ENCODE results near the gene ACOX1.

The ACOX1 gene

DNA sequence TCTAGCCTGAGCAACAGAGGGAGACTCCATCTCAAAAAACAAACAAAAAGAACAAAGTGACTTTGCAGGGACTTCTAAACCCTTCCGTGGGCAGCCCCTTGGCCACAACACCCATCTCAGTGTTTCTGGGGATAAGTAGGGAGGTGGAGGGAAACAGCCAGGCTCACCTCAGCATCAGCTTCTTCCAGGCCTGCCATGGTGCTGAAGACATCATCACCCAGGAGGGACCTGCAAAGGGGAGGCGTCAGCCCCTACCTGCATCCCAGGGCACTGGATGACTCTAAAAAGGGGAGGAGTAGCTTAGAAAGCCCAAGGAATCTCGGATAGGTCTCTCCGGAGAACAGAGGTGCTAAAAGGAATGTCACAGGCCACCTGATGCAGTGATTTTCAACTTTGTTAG lies 47.9 kb downstream of the ACOX1 start:
- DNase-seq, result no peak

DNA sequence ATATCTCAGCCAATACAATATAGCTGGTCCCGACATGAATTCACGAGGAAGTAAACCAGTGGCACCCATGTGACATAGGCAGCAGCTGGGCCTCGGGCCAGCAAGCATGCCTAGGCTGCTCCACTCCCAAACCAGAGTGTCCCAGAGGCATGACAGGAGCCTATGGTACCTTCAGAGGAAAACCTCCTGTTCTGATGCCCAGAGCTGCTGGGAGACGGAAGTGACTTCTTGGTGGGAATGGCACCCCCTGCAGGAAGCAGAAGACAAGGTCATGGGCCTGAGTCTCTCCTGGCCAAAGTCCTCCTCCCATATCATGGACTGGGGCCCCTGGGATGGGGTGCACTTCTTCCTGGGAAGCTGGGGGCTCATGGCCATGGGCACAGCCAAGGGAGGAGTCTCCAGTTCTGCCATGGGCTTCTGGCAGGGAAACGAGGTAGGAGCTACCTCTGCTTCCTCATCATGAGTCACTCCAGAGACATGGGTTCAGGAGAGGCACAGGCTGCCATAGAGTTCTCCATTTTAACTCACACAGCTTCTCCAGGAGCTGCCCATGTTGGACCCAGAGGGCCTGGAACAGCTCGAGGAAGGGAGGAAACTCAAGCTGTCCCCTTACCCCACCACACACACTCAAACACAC lies 51.6 kb downstream of the ACOX1 start:
- no peak for DNase-seq

DNA sequence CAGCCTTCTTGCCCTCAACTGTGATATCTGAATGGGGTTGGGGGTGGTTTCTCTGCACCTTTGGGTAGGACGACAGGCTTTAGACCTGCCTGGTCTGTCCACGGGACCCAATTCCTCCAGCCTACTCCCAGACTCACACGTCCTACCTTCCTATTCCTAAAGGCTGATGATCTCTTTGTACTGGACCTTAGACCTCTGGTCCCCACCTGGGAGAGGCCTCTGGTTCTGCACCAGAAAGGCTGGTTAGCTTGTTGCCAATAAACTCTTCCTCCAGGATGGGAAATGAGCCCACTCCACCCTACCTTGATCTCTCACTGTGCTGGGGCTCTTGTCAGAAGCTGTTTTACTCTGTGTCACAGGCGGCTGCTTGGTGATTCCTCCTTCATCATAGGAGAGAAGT lies 52.5 kb downstream of the ACOX1 start:
- no peak for DNase-seq

DNA sequence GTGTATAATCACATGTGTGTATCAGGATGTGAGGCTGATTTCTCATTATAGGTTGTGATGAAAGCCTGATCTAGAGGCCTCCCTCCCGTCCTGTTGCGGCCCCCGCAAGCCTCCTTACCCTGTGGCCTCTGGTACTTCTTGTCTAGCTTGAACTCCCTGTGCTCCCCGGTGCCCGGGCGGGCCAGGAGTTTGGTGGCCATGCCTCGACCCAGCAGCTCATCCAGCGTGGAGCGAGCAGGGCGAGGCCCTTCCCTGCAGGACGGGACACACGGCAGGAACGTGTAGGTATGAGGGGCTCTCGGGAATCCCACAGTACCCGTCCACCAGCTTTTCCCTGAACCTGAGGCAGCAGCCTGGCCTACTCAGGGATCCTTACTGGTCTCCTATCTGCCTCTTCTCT lies 53.1 kb downstream of the ACOX1 start:
- DNase-seq, result no peak

DNA sequence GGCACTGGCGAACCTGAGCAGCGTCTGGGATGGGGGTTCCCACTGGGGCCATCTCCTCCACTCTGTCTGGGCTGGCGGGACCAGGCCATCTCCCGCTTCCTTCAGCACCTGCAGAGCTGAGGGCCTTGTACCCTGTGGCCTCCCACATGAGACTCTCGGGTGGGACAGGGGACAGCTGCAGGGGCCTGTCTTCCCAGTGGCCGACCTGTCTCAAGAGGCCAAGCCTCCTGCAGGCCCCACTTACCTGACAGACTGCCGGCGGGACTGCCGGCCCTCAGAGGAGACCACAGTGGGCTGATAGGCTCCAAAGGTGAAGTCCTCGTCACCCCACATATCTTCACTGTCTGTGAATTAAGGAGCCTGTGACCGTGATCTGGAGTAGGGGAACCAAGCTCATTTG lies 53.9 kb downstream of the ACOX1 start:
- no peak for DNase-seq

DNA sequence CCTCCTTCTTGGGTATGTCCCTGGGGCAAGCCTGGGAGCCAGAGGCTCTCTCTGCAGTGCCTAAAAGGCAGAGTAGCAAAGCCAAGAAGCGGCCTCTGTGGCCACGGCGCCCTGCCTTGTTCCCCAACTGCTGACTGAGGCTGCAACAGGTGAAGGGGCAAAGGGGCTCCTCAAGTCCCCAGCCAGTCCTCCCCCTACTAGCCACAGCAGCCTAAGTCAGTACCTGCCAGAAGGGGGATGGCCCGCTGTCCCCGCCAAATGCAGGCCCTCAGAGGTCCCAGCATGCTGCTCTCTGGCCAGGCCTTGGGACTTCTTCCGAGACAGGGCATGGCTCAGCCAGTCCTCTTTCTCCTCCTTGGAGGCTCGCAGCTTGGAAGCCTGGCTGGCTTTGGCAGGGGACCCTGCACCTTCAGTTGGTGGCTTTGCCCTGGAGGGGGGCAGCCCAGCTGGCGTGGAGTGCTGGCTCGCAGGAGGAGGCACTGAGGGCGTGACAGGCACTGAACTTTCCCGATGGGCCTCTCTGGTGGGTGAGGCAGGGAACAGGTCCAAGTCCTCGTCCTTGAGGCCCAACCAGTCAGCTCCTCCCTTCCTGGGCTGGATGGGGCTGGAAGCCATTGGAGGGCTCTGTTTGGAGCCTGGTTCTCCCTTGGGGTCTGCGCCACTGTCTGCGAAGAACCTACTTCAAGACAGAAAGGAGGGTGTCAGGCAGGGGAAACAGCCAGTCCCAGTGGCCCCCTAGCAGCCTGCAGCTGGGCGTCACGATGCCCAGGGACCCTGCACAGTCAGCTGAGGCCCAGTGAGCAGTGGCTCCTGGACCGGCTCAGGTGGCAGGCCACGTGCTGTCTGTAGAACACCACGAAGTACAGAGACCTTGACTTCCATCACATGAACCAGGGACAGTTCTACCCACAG lies 55.7 kb downstream of the ACOX1 start:
- no peak for DNase-seq

DNA sequence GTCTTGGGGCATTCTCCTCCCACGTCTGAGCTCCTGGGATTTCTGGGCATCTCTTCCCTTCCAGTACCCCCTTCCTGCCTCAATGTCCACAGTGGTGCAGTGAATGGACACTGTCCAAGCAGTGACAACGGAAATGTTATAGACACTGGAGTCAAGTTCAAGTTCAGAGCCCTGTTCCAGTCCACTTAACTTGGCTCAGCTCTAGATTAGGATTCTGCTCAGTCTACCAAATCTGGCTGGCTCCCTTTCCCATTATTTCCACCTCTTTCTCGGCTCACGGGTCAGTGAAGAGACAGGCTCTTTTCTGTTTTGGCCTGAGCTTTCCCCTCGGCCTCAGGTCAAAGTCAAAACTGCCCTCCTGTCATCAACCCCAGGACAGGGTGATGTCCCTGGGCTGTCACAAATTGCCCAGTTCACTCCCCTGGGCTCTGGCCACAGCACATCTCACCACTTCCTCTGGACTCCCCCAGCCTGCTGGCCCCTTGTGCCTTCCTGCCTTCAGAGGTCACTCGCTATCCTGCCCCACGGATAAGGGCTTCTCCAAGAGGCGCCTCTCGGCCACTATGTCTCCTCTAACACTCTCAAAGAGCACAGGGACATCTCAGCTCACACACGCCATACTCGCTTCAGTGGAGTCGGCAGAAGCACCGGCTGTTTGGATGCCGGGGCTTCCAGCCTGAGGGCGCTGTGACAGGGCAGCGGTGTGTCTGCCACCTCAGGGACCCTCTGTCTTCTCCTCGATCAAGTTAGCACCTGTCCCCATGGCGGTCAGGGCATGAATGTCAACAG lies 56.6 kb downstream of the ACOX1 start:
- DNase-seq, result no peak

DNA sequence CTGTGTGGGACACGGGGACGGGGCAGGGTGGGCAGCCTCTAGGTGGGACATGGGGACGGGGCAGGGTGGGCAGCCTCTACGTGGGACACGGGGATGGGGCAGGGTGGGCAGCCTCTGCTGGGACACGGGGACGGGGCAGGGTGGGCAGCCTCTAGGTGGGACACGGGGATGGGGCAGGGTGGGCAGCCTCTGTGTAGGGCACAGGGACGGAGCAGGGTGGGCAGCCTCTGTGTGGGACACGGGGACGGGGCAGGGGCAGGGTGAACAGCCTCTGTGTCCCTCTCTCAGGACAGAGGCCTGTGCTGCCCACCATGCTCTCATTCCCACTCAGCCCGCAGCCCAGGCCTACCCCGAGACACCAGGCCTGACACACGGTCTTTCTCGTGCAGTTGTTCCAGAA lies 57.4 kb downstream of the ACOX1 start:
- DNase-seq, result no peak

DNA sequence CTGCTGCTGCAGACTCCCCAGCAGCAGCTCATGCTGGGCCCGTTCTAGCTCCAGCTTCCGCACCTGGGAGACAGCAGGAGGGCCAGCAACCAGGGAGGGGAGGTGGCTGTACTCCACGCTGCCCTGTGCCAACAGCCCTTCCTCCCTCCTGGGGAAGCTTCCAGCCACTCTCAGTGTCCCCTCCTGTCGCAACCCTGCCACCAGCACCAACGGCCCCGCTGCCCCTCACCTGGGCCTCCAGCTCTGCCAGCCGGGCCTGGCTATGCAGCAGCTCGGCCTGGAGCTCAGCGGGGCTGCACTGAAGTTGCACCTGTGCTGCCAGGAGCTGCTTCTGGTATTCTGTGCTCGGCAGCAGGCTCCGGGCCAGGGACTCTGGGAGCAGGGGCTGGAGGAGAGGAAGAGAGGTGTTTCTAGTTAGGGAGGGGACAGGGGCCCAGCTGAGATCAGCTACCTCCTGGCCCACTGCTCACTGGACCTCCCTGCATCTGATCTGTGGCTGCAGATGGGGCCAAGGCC lies 58.9 kb downstream of the ACOX1 start:
- DNase-seq, result no peak

DNA sequence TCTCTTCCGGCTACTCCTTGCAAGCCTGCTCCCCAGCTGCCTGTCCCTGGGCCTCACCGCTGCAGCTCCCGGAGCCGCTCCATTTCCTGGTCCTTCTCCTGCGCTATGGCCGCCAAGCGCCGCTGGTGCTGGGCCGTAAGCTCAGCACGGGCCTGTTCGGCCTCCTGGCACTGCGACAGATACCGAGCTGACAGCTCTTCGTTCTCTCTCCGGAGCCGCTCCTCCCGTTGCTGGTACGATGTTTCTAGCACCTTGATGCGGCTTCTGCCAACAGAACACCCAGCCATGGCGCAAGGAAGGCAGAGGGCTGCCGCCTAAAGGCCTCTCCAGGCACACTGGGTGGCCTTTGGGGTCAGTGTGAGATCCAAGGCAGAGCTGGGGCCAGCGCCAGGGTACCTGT lies 59.4 kb downstream of the ACOX1 start:
- no peak for DNase-seq

DNA sequence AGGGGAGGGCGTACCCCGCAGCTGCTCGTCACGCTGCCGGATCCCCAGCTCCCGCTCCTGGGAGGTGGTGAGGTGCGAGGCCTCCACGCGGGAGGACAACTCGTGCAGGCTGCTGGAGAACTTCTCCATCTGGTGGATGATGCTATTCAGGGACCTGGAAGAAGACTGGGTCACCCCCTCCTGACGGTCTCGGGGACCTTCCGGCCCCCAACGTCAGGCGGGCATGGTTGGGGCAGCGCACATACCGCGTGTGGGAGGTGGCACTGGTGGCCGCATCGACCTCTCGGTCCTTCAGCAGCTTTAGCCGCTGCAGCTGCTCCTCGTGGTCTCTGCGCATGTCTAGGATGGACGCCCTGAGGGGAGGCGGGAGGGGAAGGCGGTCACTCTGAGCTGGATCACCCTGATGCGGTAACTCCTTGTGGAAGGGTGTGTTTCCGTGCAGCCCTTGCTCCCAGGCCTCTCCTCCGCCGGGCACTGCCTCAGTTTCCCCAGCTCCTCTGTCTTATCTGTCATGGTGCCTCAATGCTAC lies 61.0 kb downstream of the ACOX1 start:
- DNase-seq, result no peak

DNA sequence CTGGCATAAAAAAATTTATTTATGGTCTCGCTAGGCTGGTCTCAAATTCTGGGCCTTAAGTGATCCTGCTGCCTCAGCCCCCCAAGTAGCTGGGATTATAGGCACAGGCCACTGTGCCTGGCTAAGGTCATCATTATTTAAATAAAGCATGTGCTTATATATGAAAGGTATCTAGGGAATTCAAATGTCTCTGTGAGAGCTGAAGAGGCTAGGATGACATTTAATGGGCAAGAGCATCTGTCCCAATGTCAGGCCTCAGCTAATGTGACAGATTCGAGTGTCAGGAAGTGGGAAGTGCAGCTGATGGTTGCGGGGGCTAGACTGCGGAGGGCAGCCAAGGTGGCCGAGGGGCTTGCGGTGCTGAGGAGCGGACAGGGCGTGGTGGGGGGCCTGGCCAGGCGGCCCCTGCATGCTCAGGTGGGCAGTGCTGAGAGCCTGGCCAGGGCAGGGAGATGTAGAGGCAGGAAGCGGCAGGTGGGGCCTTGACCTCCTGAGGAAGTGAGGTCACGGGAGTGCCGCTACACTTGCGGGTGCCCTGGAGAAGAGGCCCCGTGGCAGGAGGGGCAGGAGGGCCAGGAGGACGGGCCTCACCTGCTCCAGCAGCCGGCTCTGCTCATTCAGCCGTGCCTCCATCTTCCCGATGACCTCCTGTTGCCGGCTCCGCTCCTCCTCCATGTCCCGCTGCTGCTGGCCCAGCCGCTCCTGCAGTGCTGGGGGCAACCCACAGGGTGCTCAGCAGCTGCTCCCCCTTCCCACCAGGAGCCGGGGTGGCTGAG lies 61.6 kb downstream of the ACOX1 start:
- no peak for DNase-seq

DNA sequence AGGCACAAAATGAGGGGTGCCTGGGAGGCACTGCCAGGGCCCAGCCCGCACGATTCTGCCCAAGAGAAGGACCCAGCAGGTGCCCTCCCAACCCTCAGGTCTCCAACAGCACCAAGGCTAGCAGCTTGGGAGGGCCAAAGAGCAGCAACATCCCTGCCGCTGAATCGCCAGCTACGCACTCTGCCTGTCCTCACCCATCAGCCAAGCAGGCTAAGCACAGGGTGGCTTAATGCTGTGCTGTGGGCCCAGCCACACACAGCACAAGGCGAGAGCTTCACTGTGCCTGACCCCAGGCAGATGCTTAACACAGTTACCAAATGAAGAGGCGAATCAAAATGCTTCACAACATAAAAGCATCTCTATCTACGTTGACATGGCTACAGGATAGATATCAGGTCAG lies 63.7 kb downstream of the ACOX1 start:
- no peak for DNase-seq

DNA sequence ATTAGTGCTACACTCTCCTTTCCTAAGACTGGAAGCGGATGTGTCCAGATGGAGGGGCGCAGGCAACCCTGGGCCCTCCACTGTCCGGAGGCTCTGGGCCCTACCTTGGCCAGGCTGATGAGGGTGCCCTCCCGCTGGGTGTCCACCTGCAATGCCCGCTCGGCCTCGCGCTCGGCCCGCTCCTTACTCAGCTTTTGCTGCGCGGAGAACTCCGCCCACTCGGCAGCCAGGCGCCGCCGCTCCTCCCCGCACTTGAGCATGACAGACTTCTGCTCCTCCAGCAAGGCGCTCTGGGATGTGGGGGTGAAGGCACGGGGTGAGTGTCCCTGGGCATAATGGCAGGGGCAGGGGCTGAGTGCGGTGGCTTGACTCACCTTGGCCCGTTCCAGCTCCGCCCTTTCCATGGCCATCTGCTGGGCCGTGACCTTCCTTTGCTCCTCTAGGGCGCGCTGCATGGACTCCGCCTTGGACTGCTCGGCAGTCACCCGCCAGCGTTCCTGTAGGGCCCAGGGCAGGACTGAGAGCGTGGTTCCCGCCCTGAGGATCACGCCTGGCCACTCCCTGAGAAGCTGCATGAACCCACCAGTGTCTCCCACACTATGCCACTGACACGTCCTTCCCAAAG lies 64.2 kb downstream of the ACOX1 start:
- no peak for DNase-seq

DNA sequence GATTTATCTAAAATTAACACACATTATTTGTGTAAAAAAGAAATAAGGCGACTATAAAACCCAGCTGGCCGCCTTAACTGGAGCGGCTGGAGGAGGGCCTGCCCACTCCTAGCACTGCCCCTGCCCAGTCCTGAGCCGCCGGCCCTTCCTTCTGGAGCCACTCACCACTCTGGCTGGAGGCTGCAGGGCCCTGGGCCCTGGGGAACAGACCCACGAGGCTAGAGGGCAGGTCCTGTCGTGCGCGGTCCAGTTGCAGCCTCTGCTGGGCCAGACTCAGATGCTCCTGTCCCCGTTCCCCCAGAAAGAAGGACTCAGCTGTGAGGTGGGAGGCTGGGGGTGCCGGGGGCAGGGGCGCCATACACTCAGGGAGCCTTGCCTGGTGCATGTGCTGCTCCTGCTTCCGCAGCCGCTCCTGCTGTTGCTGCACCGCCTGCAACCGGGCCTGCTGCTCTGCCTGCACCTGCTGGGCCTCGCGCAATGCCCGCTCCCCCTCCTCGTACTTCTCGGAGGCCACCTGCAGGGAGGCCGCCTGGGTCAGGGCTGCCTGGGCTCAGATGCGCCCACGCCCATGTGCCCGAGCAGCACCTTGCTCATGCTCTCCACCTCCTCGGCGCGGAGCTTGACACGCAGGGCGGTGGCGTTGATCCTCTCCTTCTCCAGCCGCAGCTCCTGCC lies 65.3 kb downstream of the ACOX1 start:
- DNase-seq, result no peak

DNA sequence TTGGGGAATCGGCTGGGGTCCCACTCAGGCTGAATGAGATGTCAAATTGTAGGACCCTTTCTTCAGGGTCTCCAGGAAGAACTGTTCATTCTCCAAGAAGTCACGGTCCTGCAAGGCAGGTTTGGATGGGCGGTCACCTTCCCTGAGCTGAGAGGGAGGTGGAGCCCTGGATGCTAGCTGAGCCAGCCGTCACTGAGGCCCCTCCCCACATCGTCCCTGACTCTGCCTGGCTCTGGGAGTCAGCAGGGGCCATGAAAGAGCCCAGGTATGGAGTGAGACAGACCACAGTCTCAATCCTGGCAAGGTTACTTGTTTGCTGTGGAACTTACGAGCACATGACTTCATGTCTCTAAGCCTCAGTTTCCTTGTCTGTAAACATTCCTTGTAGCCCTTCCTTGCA lies 68.3 kb downstream of the ACOX1 start:
- DNase-seq, result no peak

DNA sequence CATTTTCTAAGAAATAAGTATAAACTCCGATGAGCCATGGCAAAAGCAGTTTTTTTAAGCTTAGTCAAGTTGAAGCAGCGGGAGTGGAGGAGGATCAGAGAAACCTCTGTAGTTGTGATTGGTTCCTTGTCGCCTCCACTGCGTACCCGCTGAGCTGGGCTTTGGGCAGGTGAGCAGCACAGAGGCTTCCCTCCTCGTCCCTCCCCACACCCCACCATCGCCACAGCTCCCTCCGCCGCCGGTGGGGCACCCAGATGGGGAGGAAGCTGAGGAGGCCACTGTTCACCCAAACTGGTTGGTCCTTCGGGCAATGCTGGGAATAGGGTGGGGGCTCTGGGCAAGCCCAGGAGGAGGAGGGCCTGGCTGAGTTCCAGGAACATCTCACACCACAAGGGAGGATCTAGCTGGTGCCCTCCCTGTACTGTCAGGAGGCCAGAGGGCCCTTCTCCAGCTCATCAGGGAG lies 69.1 kb downstream of the ACOX1 start:
- no peak for DNase-seq

DNA sequence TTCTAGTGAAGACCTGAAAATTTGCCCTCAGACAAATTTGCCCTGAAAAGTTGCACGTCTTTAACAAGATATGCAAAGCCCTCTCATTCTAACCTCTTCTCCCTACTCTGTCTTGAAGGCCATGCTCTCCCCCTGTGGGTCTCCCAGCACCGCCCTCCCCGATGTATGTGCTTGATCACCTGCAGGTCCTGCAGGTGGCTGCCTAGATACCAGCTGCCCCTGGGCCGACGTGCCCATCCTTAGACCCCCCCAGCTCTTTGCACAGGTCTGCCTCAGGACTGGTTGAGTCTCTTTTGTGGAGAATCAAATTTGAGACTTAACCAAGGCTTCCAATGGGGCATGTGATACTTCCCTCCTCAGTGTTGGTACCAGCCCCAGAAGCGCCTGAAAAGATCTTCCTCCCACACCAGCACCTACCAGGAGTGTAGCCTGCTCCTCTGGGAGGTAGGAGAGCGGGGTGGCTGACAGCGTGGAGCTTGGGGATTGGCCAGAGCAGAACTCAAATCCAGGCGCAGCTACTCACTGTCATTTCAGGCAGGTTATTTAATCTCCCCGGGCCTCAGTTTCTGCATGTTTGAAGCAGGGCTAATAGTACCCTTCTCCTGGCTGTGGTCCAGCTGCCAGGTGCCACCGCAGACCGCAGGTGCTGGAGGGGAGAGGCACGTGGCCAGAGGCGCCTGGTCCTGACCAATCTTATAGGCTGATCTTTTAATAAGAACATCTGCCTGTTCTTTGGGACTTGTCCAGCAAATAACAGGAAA lies 69.7 kb downstream of the ACOX1 start:
- DNase-seq, result no peak

DNA sequence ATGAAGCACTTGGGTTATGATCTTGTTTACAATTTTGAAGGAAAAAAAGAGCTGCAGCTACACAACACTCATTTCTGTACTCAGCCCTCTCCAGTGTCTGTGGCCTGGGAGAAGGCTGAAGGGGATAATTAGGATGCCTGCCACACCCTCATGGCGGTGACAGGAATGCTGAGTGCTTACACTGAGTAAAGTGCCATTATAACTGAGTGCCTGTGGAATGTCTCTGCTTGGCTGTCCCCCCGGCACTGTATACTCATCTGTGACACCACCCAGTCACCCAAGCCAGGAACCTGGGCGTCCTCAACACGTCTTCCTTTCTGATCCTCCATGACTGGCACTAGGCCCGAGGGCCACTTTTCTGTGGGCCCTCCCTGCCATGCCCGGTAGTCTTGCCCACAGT lies 70.8 kb downstream of the ACOX1 start:
- no peak for DNase-seq

DNA sequence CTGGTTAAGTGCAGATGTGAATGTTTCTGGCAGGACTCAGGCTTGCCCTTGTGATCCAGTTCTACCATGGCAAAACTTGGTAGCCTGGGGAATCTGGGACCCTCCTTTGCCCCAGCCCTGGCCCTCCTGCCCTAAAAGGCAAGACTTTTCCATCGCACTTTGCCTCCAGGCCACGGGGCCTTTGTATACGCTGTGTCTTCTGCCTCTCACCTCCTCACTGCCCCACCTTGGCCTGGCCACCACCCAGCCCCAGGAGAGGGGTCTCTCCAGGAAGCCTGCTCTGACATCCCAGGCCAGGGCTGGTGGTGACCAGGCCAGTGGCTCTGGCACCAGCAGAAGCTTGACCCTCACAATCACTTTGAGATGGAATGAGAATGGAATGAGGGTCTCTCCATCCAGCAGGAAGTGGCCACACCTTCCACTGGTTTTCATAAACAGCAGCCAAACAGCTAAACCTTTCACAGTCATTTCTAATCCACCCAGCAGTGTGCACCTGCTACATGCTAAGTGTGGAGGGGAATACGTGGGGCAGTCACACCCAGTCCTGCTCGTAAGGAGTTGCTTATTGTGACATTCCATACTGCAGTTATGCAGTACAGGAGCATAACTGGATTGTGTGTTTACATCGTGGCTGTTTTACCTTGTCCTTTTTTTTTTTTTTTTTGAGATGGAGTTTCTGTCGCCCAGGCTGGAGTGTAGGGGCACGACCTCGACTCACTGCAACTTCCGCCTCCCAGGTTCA lies 72.7 kb downstream of the ACOX1 start:
- no peak for DNase-seq

All from activated CD8-positive, alpha-beta memory T cell treated with anti-CD3 and anti-CD28 coated beads, Interleukin-2, amount 50 U/mL, for 48 hours (primary cell).